H9 (cell line): ENCODE data around the gene EIF3F. TPM values are rescaled to one million over a fixed set of nuclear protein-coding genes. Genes with fewer than 3 reads are reported as not detected.

ENCODE experiments used
- DNase-seq: peaks from one replicate; pipeline ENCODE4 v3.0.0-alpha.2; 2017
- H2AFZ ChIP-seq: one replicate; pipeline ENCODE4 v1.6.1; 2013; ENCODE audit warnings: mild to moderate bottlenecking, low read length, control low read depth, moderate library complexity
- H2AK5ac ChIP-seq: 2 replicates; pipeline ENCODE4 v1.6.1; 2013; ENCODE audit warnings: low read length, control low read depth, mixed read lengths; ENCODE audit not compliant: insufficient read length
- H2BK120ac ChIP-seq: one replicate; pipeline ENCODE4 v1.6.1; 2013; ENCODE audit warnings: low read depth, mild to moderate bottlenecking, low read length, control low read depth, inconsistent platforms; ENCODE audit not compliant: poor library complexity, severe bottlenecking
- H2BK12ac ChIP-seq: 2 replicates; pipeline ENCODE4 v1.6.1; 2013; ENCODE audit warnings: low read length, control low read depth, mixed read lengths, low read depth; ENCODE audit not compliant: insufficient read length
- H2BK15ac ChIP-seq: 2 replicates; pipeline ENCODE4 v1.6.1; 2013; ENCODE audit warnings: low read depth, low read length, control low read depth
- H2BK20ac ChIP-seq: one replicate; pipeline ENCODE4 v1.6.1; 2013; ENCODE audit warnings: low read depth, mild to moderate bottlenecking, low read length, control low read depth, inconsistent platforms; ENCODE audit not compliant: poor library complexity, severe bottlenecking
- H2BK5ac ChIP-seq: 2 replicates; pipeline ENCODE4 v1.6.1; 2013; ENCODE audit warnings: low read length, control low read depth, mixed read lengths; ENCODE audit not compliant: insufficient read length
- H3K14ac ChIP-seq: 2 replicates; pipeline ENCODE4 v1.6.1; 2013; ENCODE audit warnings: low read length, control low read depth; ENCODE audit not compliant: insufficient read depth
- H3K18ac ChIP-seq: 2 replicates; pipeline ENCODE4 v1.6.1; 2013; ENCODE audit warnings: low read depth, mild to moderate bottlenecking, mixed read lengths, low read length, control low read depth; ENCODE audit not compliant: insufficient read length
- H3K23ac ChIP-seq: 2 replicates; pipeline ENCODE4 v1.6.1; 2013; ENCODE audit warnings: low read length, control low read depth, mixed read lengths, low read depth; ENCODE audit not compliant: insufficient read length
- H3K23me2 ChIP-seq: 2 replicates; pipeline ENCODE4 v1.6.1; 2013; ENCODE audit warnings: low read depth, mild to moderate bottlenecking, mixed read lengths, low read length, control low read depth; ENCODE audit not compliant: insufficient read length, poor library complexity, severe bottlenecking
- H3K27ac ChIP-seq: 2 replicates; pipeline ENCODE4 v1.5.1; 2013; ENCODE audit warnings: low read length, control low read depth, mixed read lengths, low read depth; ENCODE audit not compliant: insufficient read length
- H3K27me3 ChIP-seq: 2 replicates; pipeline ENCODE4 v1.6.1; 2013; ENCODE audit warnings: low read length, control low read depth, inconsistent platforms; ENCODE audit not compliant: insufficient read depth
- H3K4ac ChIP-seq: 2 replicates; pipeline ENCODE4 v1.6.1; 2013; ENCODE audit warnings: low read depth, mild to moderate bottlenecking, control low read depth, inconsistent platforms, low read length, moderate library complexity
- H3K4me1 ChIP-seq: 2 replicates; pipeline ENCODE4 v1.6.1; 2013; ENCODE audit warnings: low read length, control low read depth, inconsistent platforms; ENCODE audit not compliant: insufficient read depth
- H3K4me2 ChIP-seq: 2 replicates; pipeline ENCODE4 v1.6.1; 2013; ENCODE audit warnings: low read length, control low read depth, mixed read lengths; ENCODE audit not compliant: insufficient read length, insufficient read depth
- H3K56ac ChIP-seq: 2 replicates; pipeline ENCODE4 v1.6.1; 2013; ENCODE audit warnings: low read depth, mild to moderate bottlenecking, mixed read lengths, low read length, control low read depth; ENCODE audit not compliant: insufficient read length
- H3K79me1 ChIP-seq: 2 replicates; pipeline ENCODE4 v1.6.1; 2013; ENCODE audit warnings: low read depth, mild to moderate bottlenecking, moderate library complexity, low read length, control low read depth, inconsistent platforms; ENCODE audit not compliant: insufficient read depth, poor library complexity, severe bottlenecking
- H3K79me2 ChIP-seq: 2 replicates; pipeline ENCODE4 v1.6.1; 2013; ENCODE audit warnings: low read length, control low read depth, inconsistent platforms; ENCODE audit not compliant: insufficient read depth
- H3K9ac ChIP-seq: 2 replicates; pipeline ENCODE4 v1.6.1; 2013; ENCODE audit warnings: low read length, control low read depth, mixed read lengths; ENCODE audit not compliant: insufficient read length; ENCODE audit errors: extremely low read depth
- H3K9me3 ChIP-seq: one replicate; pipeline ENCODE4 v1.6.1; 2013; ENCODE audit warnings: low read depth, low read length, inconsistent platforms; ENCODE audit not compliant: control insufficient read depth
- H3T11ph ChIP-seq: one replicate; pipeline ENCODE4 v1.6.1; 2013; ENCODE audit warnings: mild to moderate bottlenecking, low read length, control low read depth, inconsistent platforms
- H4K20me1 ChIP-seq: one replicate; pipeline ENCODE4 v1.6.1; 2013; ENCODE audit not compliant: control insufficient read depth, insufficient read length, insufficient read depth
- H4K5ac ChIP-seq: 2 replicates; pipeline ENCODE4 v1.6.1; 2013; ENCODE audit warnings: low read depth, mild to moderate bottlenecking, mixed read lengths, low read length, control low read depth; ENCODE audit not compliant: insufficient read length
- H4K8ac ChIP-seq: replicated peaks from 2 replicates; pipeline ENCODE4 v1.6.1; 2013; ENCODE audit warnings: low read length, control low read depth, mixed read lengths, low read depth; ENCODE audit not compliant: insufficient read length
- H4K91ac ChIP-seq: 2 replicates; pipeline ENCODE4 v1.6.1; 2013; ENCODE audit warnings: low read depth, mild to moderate bottlenecking, moderate library complexity, mixed read lengths, low read length, control low read depth; ENCODE audit not compliant: insufficient read length
- H3K27ac Mint-ChIP-seq, 3 experiments: 2 replicates in 2 of 3; 3 replicates in 1 of 3; pipeline ENCODE4 v1.8.0; 2020 to 2021; ENCODE audit warnings: mixed read lengths in 3 of 3, mild to moderate bottlenecking in 1 of 3, moderate library complexity in 1 of 3
- H3K27me3 Mint-ChIP-seq: 2 replicates; pipeline ENCODE4 v1.8.0; 2021; ENCODE audit warnings: low read depth, mild to moderate bottlenecking, moderate library complexity, mixed read lengths
- H3K36me3 Mint-ChIP-seq, 3 experiments: 2 replicates in 2 of 3; 3 replicates in 1 of 3; pipeline ENCODE4 v1.8.0; 2020 to 2021; ENCODE audit warnings: low read depth in 3 of 3, mixed read lengths in 3 of 3; ENCODE audit not compliant: insufficient read depth in 1 of 3
- H3K4me1 Mint-ChIP-seq, 2 experiments: 2 replicates each; pipeline ENCODE4 v1.8.0; 2020; ENCODE audit warnings: mixed read lengths in 2 of 2
- H3K4me3 Mint-ChIP-seq, 2 experiments: 2 replicates in 1 of 2; 3 replicates in 1 of 2; pipeline ENCODE4 v1.8.0; 2020 to 2021; ENCODE audit warnings: mild to moderate bottlenecking in 2 of 2, mixed read lengths in 2 of 2, moderate library complexity in 1 of 2
- H3K9me3 Mint-ChIP-seq, 2 experiments: 2 replicates in 1 of 2; 3 replicates in 1 of 2; pipeline ENCODE4 v1.8.0; 2020; ENCODE audit warnings: mild to moderate bottlenecking in 2 of 2, mixed read lengths in 2 of 2, moderate library complexity in 1 of 2
- total RNA-seq: library from RNA; stranded (reverse); gene quantifications from 2 replicates; pipeline ENCODE4 v1.2.1, GENCODE V29; 2021
- TF ChIP-seq, protein P1 (sequence below): fragments of 200-600 bp; sonication (generic); conservative IDR thresholded peaks from 3 replicates; pipeline ENCODE4 v1.8.0; 2021; ENCODE audit warnings: antibody characterized with exemption, mild to moderate bottlenecking

Gene EIF3F
- total RNA-seq, 1 experiment from 2014 or later, result 348 TPM

DNA sequence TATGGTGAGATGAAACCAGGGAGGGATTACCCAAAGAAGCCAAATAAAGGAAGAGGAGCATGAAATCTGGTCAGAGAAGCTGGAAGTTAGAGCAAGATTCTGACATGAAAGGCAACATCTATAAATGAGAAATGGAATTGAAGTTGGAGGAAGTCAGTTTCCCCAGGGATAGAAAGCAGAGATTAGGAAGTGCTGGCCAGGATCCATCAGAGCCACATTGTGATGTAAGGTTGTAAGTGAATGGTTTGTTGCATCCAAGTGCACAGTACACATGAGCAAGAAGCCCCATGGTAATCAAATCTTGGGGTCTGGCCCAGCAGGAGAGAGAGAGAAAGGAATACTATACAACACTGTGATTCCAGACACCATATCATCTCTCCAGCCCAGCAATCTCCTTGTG, 15.3 kb upstream of the EIF3F start:
- no peaks in the 10 kb centered on the region for H3K27me3 ChIP-seq
- no peak overlapping the region for H3K9ac ChIP-seq
- no peak for DNase-seq
- H2AK5ac ChIP-seq, result no peak overlapping the region
- no peak overlapping the region for H4K8ac ChIP-seq
- no peaks in the 10 kb centered on the region for H3K79me1 ChIP-seq
- TF ChIP-seq, protein P1, sequence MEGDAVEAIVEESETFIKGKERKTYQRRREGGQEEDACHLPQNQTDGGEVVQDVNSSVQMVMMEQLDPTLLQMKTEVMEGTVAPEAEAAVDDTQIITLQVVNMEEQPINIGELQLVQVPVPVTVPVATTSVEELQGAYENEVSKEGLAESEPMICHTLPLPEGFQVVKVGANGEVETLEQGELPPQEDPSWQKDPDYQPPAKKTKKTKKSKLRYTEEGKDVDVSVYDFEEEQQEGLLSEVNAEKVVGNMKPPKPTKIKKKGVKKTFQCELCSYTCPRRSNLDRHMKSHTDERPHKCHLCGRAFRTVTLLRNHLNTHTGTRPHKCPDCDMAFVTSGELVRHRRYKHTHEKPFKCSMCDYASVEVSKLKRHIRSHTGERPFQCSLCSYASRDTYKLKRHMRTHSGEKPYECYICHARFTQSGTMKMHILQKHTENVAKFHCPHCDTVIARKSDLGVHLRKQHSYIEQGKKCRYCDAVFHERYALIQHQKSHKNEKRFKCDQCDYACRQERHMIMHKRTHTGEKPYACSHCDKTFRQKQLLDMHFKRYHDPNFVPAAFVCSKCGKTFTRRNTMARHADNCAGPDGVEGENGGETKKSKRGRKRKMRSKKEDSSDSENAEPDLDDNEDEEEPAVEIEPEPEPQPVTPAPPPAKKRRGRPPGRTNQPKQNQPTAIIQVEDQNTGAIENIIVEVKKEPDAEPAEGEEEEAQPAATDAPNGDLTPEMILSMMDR, result no peak
- no peak overlapping the region for H3K18ac ChIP-seq
- H2BK20ac ChIP-seq, result no peak overlapping the region
- H2BK120ac ChIP-seq, result no peak overlapping the region
- no peak overlapping the region for H2BK15ac ChIP-seq
- H2AFZ ChIP-seq, result no peak overlapping the region
- H3K27ac ChIP-seq, result no peak overlapping the region
- Mint-ChIP-seq H3K27me3 (no peaks in the 10 kb centered on the region), H3K4me1 (peaks cover 43 to 50% of the 10 kb centered on the region in 2 experiments), H3K27ac (peak overlapping the region in 1 of 3 experiments; percentile 41; a peak in 2 of 7 replicates), H3K4me3 (no peak overlapping the region), H3K36me3 (no peaks in the 10 kb centered on the region), H3K9me3 (no peaks in the 10 kb centered on the region)
- peaks cover 2% of the 10 kb centered on the region; the same call in 1 of the 2 replicates for H3K4me1 ChIP-seq
- H2BK12ac ChIP-seq, result no peak overlapping the region
- H3T11ph ChIP-seq, result no peak overlapping the region
- H3K14ac ChIP-seq, result no peak overlapping the region
- H3K4me2 ChIP-seq, result no peak overlapping the region
- no peaks in the 10 kb centered on the region for H3K23me2 ChIP-seq
- H3K23ac ChIP-seq, result no peak overlapping the region
- H3K9me3 ChIP-seq, result no peaks in the 10 kb centered on the region
- no peak overlapping the region for H4K91ac ChIP-seq
- no peak overlapping the region for H3K56ac ChIP-seq
- no peak overlapping the region for H2BK5ac ChIP-seq
- no peaks in the 10 kb centered on the region for H4K20me1 ChIP-seq
- no peak overlapping the region for H4K5ac ChIP-seq
- no peaks in the 10 kb centered on the region for H3K79me2 ChIP-seq
- H3K4ac ChIP-seq, result no peak overlapping the region
